KG1 (cell line): ENCODE measurements around the gene FANCC.

ENCODE experiments used
- DNase-seq: peaks from one replicate; lab custom pipeline; 2025; lab: John Stamatoyannopoulos, UW

FANCC gene

GRCh38 chr9:95120781-95121370 lies 196.6 kb downstream of the FANCC start:
- no peak for DNase-seq

GRCh38 chr9:95118596-95118995 lies 198.9 kb downstream of the FANCC start:
- no peak for DNase-seq

- no peak for DNase-seq
Measured at GRCh38 chr9:95116808-95117204, 200.7 kb downstream of the FANCC start.

GRCh38 chr9:95116002-95116807 lies 201.3 kb downstream of the FANCC start:
- no peak for DNase-seq

- no peak for DNase-seq
Measured at GRCh38 chr9:95115104-95115503, 202.4 kb downstream of the FANCC start.

- DNase-seq = no peak
Measured at GRCh38 chr9:95112436-95113280, 204.9 kb downstream of the FANCC start.

GRCh38 chr9:95111716-95112115 lies 205.8 kb downstream of the FANCC start:
- no peak for DNase-seq

- no peak for DNase-seq
Measured at GRCh38 chr9:95110921-95111525, 206.5 kb downstream of the FANCC start.

- DNase-seq = no peak
Measured at GRCh38 chr9:95109456-95109855, 208.1 kb downstream of the FANCC start.

GRCh38 chr9:95108777-95109176 lies 208.7 kb downstream of the FANCC start:
- DNase-seq = no peak

GRCh38 chr9:95107976-95108375 lies 209.5 kb downstream of the FANCC start:
- no peak for DNase-seq

- DNase-seq = no peak
Measured at GRCh38 chr9:95107001-95107749, 210.3 kb downstream of the FANCC start.

GRCh38 chr9:95105519-95106287 lies 211.8 kb downstream of the FANCC start:
- no peak for DNase-seq

- DNase-seq = no peak
Measured at GRCh38 chr9:95104980-95105379, 212.5 kb downstream of the FANCC start.

GRCh38 chr9:95104581-95104960 lies 212.9 kb downstream of the FANCC start:
- no peak for DNase-seq

- no peak for DNase-seq
Measured at GRCh38 chr9:95103871-95104580, 213.5 kb downstream of the FANCC start.

GRCh38 chr9:95103281-95103771 lies 214.2 kb downstream of the FANCC start:
- DNase-seq = no peak

GRCh38 chr9:95102572-95102971 lies 214.9 kb downstream of the FANCC start:
- no peak for DNase-seq

GRCh38 chr9:95102001-95102433 lies 215.5 kb downstream of the FANCC start:
- DNase-seq = no peak

- DNase-seq = no peak
Measured at GRCh38 chr9:95101326-95101725, 216.2 kb downstream of the FANCC start.
